Activated CD4-positive, alpha-beta T cell treated with anti-CD3 and anti-CD28 coated beads for 4 hours (primary cell): ENCODE data around the gene LPP.

ENCODE experiments used
- DNase-seq, 2 donors: peaks; one replicate each; pipeline ENCODE4 v3.0.0-alpha.2; 2020

LPP gene

DNA sequence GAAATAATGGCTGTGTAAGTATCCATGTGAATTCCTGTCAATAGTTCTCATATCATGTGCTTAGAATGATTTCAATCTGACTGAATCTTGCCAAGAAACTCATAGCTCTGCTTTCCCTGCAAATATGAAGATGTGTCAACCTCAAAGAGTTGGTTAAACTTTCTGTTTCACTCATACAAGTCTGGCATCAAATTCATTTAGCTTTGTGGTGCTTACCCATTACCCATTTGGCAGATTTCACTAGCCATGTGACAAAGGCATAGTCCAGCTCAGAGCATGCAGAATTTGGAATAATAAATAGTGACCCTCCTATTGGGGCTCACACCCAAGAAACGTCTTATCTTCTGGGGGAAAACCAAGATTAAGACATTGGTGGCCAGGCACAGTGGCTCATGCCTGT, 761.2 kb downstream of the LPP start:
- no peak for DNase-seq

DNA sequence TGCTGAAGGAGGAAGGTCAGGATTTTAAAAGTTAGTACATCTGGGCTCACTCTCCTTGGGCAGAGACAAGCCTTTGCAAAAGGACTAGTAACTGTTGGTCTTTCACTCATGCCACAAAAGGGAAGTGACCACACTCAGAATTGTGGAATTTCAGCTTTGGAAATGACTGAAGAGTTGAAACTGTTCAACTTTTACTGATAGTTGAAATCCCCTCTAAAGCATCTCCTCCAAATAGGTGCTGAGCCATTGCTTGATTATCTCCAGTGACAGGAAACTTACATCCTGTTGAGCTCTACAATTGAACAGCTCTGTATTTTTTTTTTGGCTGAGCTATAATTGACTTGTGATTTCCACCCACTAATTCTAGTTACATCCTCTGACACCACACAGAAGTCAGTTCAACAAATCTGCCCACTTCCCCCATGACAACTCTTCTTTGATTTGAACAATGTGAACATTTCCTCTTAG, 763.0 kb downstream of the LPP start:
- peak in 1 of 2 donors; percentile 2 for DNase-seq

DNA sequence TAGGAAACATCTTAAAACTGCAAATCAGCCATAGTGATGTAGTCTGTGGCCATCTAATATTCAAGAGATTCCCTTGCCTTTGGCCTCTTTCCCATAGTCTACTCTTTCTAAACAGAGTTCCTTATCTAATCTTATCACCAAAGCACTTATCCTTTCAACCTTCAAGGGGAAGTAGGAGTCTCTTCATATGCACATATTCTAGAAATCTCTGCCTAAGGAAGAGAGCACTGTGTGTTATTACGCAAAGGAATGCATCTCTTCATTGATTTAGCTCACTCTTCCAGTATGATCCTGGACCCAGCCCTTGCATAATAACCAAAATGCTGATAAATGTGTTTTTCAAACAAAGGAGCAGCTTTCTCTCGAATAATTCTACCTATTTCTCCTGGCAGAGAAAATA, 764.1 kb downstream of the LPP start:
- no peak for DNase-seq

DNA sequence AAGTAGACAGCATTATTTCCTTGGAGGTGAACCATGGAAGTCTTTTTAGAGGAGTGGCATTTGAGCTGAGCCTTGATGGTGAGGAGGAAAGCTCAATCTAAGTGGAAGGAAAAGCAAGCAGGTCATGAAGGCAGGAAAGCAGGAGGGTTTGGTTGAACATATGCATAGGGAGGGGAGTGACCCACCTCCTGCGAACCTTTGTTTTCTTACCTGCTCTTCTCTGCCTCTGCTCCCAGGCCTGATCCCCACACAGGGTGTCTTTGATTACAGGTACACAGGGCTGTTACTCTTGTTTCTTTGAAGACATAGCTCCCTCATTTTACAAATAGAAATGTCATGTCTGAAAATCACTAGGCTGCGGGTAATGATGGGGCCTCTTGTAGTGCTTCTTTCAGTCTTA, 769.7 kb downstream of the LPP start:
- DNase-seq = no peak

DNA sequence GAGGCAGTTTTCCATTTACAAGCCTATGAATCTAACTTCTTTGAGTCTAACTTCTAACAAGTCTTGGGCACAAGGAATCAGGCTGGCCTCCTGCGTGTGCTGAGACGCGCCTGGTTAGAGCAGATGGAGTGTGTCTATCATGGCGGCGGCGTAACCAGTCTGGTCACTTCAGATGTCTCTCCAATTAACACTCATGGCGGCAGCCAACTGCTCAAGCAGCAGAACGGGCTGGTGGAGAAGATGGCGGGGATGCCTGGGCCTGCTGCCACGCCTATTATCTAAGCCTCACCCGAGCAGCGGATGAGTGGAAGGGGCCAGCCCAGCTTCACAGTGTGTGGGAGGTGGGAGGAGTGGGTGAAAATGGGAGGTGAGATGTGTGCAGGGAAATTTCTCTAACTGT, 771.4 kb downstream of the LPP start:
- DNase-seq = no peak

DNA sequence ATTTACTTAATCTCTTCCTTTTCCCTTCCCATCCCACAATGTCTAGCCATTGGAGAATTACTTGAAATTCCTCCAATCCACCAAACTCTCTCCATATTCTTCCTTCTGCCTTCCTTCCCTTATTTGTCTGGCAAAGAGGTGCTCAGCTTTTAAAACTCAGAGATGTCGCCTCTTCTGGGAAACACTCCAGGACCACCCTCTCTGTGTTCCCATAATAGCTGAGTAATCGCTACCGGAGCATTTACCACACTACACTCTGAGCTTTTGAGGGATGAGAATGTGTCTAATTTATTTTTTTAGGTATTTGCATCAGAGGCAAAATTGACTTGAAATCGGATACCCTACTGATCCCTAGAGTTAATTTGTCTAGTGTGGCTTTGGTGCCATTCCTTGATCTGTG, 772.2 kb downstream of the LPP start:
- DNase-seq = no peak

DNA sequence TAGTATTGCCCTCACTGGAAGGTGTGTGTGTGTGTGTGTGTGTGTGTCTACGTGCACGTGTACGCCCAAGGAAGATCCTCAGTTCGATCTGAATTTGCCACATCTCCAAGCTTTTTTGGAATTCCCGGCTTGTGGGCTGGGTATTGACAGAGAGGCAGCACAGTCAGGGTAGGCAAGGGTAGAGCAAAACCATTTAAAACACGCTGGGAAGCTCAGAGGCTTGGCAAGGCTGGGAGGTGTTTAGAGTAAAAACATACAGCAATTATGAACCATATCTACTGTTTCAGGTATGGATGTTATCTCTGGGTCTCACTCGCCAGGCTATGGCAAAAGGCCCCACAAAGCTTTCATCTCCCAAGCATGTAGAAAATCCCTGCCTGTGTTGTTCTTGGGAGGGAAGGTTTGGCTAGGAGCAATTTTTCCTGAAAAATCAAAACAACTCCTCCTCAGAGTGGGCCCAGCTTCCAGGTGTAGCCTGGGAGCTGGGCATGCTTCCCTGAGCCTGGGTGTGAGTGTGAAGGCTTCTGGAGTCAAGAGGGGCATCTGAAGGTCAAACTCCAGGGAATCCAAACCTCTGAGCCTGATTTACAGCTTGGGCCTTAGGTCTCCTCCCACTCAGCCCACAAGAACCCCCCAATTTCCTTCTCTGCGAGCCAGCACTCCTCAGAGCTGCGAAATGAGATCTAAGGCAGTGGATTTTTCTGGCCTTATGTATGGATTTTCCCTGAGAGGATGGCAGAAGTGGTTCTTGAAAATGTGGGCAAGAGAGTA, 773.0 kb downstream of the LPP start:
- no peak for DNase-seq

DNA sequence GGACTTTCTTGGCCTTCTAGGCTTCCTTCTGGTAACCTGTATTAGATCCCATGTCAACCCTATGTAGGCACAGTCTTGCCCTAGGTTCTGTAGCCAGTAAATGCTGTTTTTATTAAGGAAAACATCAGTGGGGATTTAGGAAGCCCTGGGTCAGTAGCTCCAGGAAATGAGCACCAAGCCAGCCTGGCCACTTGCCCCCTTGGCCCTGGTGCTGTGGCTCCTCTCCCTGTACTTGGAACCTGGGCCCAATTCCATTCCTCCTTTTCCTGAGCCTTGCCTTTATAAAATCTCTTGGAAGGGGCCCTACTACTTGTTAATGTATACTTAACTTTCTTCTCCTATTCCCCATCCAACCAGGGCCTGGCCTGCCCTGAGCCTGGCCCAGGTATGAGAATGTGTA, 774.0 kb downstream of the LPP start:
- DNase-seq = no peak

DNA sequence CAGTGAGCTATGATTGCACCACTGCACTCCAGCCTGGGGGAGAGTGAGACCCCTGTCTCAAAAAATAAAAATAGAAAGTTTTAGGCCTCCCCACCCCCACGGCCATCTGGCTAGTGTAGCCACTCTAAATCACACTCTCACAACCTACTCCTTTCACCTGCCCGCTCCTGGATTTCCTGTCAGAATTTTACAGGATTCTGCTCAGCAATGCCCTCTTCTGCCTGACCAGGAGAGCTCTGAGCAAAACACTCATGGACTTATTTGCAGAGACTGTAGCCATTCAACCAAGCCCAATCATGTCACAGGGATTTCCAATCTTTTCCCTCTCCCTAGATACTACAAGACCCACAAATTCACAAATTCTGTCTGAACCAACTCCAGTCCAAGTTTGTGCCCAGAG, 775.2 kb downstream of the LPP start:
- no peak for DNase-seq

DNA sequence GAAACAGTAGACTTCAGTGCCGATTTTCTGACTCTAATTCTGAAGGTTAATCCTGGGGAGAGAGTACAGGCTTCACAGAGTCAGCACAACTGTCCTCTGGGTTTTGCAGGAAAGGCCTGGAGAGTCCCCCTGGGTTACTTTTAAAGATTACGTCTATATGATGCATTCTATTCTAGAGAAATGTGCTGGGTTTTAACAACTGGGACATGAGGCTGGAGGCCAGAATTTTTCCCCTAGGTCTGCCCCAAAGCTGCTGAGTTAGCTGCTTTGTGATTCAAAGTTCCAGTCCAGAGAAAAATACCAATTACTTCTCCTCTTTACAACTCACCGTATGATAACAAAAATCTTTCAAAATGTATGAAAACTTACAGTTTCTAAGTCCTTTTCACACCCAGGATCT, 777.1 kb downstream of the LPP start:
- no peak for DNase-seq

DNA sequence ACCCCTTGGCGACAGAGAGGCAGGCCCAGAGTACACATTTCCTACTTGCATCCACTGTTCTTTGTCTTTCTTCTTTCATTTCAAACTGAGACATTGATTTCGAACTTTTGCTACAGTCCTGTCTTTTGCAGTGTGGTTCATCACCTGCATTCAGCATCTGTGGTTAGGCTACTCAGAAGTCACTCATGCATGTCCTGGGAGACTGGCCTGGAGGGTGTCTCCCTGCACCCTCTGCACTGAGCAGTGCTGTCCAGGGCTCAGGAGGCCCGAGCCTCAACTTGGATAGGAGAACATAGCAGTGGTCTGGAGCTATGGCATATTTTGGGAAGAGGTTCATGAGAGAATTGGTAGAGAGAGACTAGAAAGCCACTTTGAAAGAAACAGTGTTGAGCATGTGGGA, 777.6 kb downstream of the LPP start:
- no peak for DNase-seq

DNA sequence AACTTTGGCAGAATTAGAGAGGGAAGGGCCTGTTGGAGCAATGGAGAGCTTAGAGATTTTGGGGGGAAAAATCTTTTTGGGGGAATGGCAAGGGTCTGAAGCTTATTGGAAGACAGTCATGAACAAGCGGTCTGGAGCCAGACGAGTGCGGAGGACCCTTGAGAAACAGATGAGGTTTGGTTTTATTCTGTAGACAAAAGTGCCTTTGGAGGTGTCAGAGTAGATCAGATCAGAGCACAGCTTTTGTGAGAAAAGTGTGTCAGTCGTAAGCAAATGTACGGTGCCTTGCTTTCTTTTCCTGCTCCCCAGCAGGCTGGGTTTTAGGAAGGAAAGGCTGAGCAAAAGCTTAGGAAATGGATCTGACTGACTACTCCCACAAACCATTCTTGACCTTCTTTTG, 781.0 kb downstream of the LPP start:
- no peak for DNase-seq

DNA sequence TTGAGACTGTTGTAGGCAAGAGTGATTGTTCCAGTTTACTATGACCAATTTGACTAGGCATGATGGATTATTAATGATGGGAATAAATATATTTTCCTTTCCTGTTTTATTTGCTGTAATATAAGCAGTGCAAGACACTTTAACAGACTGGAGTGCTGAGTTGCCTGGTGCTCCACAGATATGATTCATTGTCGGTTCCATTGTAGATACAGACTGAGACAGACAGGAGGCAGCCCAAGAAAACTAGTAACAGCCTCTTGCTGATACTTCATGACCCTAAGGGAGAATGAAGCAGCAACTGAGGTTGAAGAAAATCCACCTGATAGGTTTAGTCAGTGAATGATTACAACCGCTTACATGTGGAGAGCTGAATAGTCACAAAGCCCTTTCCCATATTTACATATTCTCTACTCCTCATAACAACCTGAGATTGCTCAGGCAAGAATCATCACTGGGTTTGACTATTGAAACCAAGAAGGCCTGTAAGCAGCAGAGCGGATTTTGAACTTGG, 782.7 kb downstream of the LPP start:
- no peak for DNase-seq

DNA sequence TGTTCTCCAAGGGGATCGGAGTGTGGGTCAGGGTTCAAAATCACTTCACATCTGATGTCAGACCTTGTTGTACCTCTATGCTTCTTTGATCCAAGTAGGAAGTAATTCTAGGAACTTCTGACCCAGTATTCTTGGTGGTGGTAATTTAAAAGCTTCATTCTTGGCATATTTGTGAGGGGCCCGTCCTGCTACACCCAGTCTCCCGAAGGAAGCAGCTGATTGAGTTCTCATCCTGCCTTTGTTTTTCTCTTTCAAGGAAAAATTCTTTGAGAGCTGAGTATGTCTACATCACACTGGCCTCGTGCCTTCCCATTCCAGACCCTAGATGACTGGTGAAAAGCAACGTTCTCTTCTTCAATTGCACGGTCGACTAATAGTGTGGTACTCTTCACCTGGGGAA, 783.4 kb downstream of the LPP start:
- no peak for DNase-seq

DNA sequence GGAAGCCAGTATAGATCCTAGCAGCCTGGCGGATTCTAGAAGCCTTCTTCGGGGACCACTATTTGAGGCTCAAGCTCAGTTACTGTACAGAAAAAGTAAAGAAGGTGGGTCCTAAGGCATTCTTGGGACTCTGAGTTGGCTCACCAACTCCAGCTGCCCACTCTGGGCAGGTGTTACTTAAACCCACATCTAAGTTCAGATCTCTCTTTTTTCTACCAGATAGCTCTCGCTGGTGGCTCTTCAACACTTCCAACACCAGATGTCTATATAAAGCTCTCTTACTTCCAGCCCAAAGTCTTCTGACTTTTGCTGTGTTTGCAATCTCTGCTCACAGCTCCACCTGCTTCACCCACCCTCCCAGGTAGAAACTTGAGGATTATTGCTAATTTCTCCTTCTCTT, 785.0 kb downstream of the LPP start:
- no peak for DNase-seq

DNA sequence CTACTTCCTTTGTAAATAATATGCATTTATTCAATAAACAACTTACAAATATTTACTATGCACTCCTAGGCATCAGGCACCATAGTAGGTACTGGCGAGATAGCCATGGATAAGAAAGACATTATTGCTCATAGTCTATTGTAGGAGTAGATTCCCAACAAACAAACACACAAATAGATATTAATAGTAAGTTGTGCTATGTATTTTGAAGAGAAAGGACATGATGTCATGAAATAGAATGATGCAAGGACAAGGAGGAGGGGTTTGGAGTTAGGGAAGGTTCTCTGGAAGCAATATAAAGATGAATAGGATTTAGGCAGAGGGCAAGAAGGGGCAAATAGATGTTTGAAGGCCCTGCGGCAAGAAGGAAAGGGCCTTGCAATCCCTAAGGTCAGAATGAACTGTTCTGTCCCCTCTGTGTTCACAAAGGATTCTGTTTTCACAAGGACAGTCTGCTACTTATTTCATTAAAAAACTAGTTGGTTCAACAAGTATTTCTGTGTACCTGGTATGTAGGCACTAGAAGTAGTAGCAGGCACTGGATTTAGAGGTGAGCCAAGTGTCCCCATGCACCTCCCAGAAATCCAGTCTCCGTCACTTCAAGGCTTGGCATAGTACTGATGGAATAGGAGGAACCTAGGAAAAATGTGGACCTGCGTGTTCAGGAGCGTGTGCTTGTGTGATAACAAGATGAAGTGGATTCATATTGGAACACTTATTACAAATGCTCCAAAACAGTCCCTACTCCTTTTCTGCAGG, 786.0 kb downstream of the LPP start:
- no peak for DNase-seq
